Superior temporal gyrus (tissue), 1 donor: ENCODE measurements around the gene SLC39A10.
"Not testable (repeated sequence)": the region's sequence is repeated elsewhere in the genome, so short reads cannot be mapped to it uniquely, and the experiment has no call there.

Experiments
- DNase-seq: peaks from one replicate; pipeline ENCODE4 v3.0.0-alpha.2; 2016; ENCODE audit errors: extremely low spot score

Gene SLC39A10

GRCh38 chr2:195674491-195675221 lies 17.6 kb downstream of the SLC39A10 start:
- no peak for DNase-seq

- DNase-seq: no peak
These were observed 18.9 kb downstream of the SLC39A10 start for GRCh38 chr2:195675783-195676427.

GRCh38 chr2:195677290-195677689 lies 20.3 kb downstream of the SLC39A10 start:
- no peak for DNase-seq

GRCh38 chr2:195677884-195678283 lies 20.9 kb downstream of the SLC39A10 start:
- DNase-seq: no peak

- DNase-seq: no peak
These were observed 25.1 kb downstream of the SLC39A10 start for GRCh38 chr2:195682077-195682476.

- DNase-seq: no peak
These were observed 26.1 kb downstream of the SLC39A10 start for GRCh38 chr2:195683174-195683573.

GRCh38 chr2:195686564-195686963 lies 29.5 kb downstream of the SLC39A10 start:
- DNase-seq: no peak

GRCh38 chr2:195687320-195688086 lies 30.5 kb downstream of the SLC39A10 start:
- DNase-seq: no peak

- not testable (repeated sequence) for DNase-seq
These were observed 35.5 kb downstream of the SLC39A10 start for GRCh38 chr2:195692531-195692930.

GRCh38 chr2:195694553-195694952 lies 37.5 kb downstream of the SLC39A10 start:
- no peak for DNase-seq

GRCh38 chr2:195695002-195695631 lies 38.1 kb downstream of the SLC39A10 start:
- no peak for DNase-seq

GRCh38 chr2:195696012-195696411 lies 39.0 kb downstream of the SLC39A10 start:
- DNase-seq: no peak

- no peak for DNase-seq
These were observed 40.7 kb downstream of the SLC39A10 start for GRCh38 chr2:195697681-195698220.

- no peak for DNase-seq
These were observed 43.5 kb downstream of the SLC39A10 start for GRCh38 chr2:195700480-195700879.

GRCh38 chr2:195706161-195706900 lies 49.3 kb downstream of the SLC39A10 start:
- DNase-seq: no peak

GRCh38 chr2:195709901-195710806 lies 53.1 kb downstream of the SLC39A10 start:
- DNase-seq: no peak

GRCh38 chr2:195711478-195711877 lies 54.5 kb downstream of the SLC39A10 start:
- DNase-seq: no peak

- no peak for DNase-seq
These were observed 59.4 kb downstream of the SLC39A10 start for GRCh38 chr2:195716466-195716865.

- no peak for DNase-seq
These were observed 64.0 kb downstream of the SLC39A10 start for GRCh38 chr2:195721042-195721441.

- no peak for DNase-seq
These were observed 65.0 kb downstream of the SLC39A10 start for GRCh38 chr2:195722075-195722474.
